Mesodermal cell (in vitro differentiated cells): Measurements from ENCODE around the gene TPST1.

ENCODE experiments used
- H3K27ac ChIP-seq: 2 replicates; pipeline ENCODE4 v1.7.0; 2013; ENCODE audit warnings: mild to moderate bottlenecking, low read depth, low read length, moderate library complexity; ENCODE audit not compliant: severe bottlenecking
- H3K36me3 ChIP-seq: 2 replicates; pipeline ENCODE4 v1.7.1; 2013; ENCODE audit warnings: mild to moderate bottlenecking, low read length, moderate library complexity; ENCODE audit not compliant: control insufficient read depth, insufficient read depth
- H3K4me1 ChIP-seq: one replicate; pipeline ENCODE4 v1.7.1; 2013; ENCODE audit warnings: mild to moderate bottlenecking, low read length; ENCODE audit not compliant: insufficient read depth, control insufficient read depth, poor library complexity, severe bottlenecking
- H3K4me3 ChIP-seq: 2 replicates; pipeline ENCODE4 v1.7.0; 2013; ENCODE audit warnings: low read length, control low read depth, mild to moderate bottlenecking; ENCODE audit not compliant: insufficient read depth, poor library complexity, severe bottlenecking; ENCODE audit errors: extremely low read depth
- H3K9me3 ChIP-seq: 2 replicates; pipeline ENCODE4 v1.7.1; 2013; ENCODE audit warnings: mild to moderate bottlenecking, low read length, moderate library complexity; ENCODE audit not compliant: control insufficient read depth
- WGBS, 2 experiments: methylation state at CpG; one replicate each; pipeline ENCODE4 v1.1.5; 2013; ENCODE audit warnings: missing lambda C conversion rate in 2 of 2; ENCODE audit not compliant: insufficient coverage in 2 of 2; 5-methylcytosine and 5-hydroxymethylcytosine counted together

Gene TPST1

DNA sequence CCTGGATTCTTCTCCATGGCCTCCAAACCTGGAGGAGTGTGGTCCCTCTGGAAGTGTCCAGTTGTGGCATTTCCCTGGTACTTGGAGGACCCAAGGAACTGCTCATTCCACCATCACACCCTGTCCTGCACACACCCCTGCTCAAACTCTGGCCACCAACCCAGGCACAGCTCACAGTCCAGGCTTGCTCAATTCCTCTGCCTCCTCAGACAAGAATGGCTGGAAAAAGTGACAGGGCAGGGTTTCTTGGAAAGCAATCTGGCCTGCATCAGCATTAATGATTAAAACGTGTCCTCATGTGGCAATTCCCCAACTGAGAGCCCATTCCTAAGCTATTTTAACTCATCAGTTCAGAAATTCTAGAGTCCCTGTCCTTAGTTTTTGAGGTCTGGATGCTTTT, 17.2 kb upstream of the TPST1 start:
- Histone ChIP-seq H3K9me3 (no peaks in the 10 kb centered on the region), H3K27ac (no peak overlapping the region), H3K36me3 (no peaks in the 10 kb centered on the region), H3K4me1 (no peaks in the 10 kb centered on the region), H3K4me3 (no peak overlapping the region)
- WGBS, 2 experiments: 70 to 100% methylated on average over 1 of the region's 1 CpG

DNA sequence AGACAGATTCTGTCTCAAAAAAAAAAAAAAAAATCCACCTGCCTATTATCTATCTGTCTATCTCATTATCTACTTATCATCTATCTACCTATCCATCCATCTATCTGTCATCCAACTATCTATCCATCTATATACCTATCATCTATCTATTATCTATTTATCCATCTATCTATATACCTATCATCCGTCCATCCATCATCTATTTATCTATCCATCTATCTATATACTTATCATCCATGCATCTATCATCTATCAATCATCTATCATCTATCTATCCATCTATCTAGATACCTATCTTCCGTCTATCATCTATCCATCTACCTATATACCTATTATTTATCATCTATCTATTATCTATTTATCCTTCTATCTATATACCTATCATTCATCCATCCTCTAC, 16.5 kb upstream of the TPST1 start:
- H3K36me3 ChIP-seq: no peaks in the 10 kb centered on the region
- H3K4me1 ChIP-seq: no peaks in the 10 kb centered on the region
- WGBS, 2 experiments: 87 to 88% methylated on average over 2 of the region's 2 CpGs
- H3K4me3 ChIP-seq: no peak overlapping the region
- H3K27ac ChIP-seq: no peak overlapping the region
- no peaks in the 10 kb centered on the region for H3K9me3 ChIP-seq

DNA sequence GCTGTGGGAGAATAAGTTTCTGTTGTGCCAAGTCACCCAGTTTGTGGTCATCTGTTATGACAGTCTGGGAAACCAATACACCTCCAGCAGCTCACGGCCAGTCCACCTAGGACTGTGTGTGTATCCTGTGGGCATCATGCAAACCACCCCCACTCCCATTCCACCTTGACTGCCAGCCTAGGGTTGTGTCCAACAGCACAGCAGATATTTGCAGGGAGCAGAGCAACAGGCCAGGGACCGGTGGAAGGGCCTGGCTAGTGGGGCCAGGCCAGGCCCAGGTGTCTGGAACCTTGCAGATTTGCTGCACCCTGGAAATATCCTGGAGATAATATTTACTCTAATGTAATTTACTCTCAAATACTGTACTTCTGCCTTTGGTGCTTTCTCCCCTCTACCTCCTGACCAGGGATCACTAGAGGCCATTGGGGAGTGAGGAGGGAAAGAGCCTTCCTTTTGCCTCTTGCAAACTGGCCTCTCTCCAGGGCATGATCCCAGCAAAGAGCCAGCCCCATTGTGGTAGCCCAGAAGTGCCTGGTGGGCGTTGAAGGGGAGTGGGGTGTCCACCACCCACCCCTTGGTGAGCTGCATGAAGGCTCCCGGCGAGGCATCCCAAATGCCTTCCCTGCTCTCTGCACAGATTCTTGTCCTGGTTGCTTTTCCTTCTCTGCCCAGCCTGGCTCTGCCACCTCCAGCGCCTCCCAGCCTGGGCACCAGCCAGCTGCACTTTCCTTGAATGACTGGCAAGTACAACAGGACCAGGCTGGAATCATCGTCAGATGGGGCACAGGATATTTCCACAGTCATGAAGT, 15.2 kb upstream of the TPST1 start:
- H3K36me3 ChIP-seq: no peaks in the 10 kb centered on the region

DNA sequence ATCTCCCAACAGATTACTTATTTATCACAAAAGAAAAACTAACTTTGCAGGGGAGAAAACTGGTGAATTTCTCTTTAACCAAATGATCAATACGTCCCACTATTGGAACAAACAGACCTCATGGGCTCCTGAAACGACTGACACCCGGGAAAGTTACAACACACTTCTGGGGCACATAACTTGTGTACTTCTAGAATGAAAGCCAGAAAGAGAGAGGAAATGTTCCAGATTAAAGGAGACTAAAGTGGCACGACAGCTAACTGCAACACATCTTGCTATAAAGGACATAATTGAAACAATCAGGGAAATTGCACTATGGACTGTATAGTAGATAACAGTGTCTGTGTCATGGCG, 14.7 kb upstream of the TPST1 start:
- Histone ChIP-seq H3K36me3 (no peaks in the 10 kb centered on the region), H3K4me3 (no peak overlapping the region), H3K9me3 (no peaks in the 10 kb centered on the region), H3K27ac (no peak overlapping the region), H3K4me1 (no peaks in the 10 kb centered on the region)
- WGBS, 2 experiments: 71 to 80% methylated on average over 1 to 4 of the region's 5 CpGs

More for the DNA sequence above, 15.2 kb upstream of the TPST1 start:
- Histone ChIP-seq H3K9me3 (no peaks in the 10 kb centered on the region), H3K4me1 (no peaks in the 10 kb centered on the region), H3K27ac (no peak overlapping the region), H3K4me3 (no peak overlapping the region)
- WGBS, 2 experiments: 93% methylated on average over 5 to 7 of the region's 7 CpGs

DNA sequence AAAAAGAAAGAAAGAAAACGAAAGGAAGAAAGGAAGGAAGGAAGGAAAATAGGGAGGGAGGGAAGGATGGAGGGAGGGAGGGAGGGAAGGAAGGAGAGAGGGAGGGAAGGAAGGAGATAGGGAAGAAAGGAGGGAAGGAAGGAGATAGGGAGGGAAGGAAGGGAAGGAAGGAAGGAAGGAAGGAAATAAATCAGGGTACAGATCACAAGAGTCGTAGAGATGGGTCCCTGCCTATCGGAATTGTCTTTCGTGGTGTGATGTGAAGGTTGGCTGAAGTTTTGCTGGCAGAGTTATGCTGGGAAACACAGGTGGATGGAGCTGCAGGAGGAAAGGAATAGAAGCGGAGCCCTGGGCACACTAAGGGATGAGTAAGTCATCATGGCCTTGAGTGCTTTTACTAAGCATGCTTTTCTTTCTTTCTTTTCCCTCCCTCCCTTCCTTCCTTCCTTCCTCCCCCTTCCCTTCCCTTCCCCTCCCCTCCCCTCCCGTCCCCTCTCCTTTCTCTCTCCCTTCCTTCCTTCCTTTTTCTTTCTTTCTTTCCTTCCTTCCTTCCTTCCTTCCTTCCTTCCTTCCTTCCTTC, 11.9 kb upstream of the TPST1 start:
- H3K27ac ChIP-seq: no peak overlapping the region
- no peaks in the 10 kb centered on the region for H3K36me3 ChIP-seq
- no peaks in the 10 kb centered on the region for H3K4me1 ChIP-seq
- 78 to 92% methylated on average over 4 to 5 of the region's 6 CpGs for WGBS, 2 experiments
- no peak overlapping the region for H3K4me3 ChIP-seq
- H3K9me3 ChIP-seq: no peaks in the 10 kb centered on the region

DNA sequence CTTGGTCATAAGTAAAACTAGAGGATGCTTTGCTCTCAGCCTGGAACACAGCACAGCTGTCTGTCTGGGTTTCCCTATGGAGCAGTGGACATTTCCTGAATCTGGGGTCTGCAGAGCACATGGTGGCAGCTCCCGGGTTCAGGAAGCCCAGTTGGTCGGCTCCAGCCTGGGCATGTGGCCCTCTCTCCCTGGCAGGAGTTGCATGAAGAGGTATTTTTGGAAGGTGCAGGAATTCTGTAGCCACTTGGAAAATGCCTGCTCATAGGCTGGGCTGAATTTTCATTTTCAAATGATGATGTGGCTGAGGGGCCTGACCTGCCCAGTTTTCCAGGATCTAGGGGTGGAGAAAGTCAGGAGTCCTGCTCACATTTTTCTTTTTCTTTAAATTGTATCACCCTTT, 6.7 kb upstream of the TPST1 start:
- Histone ChIP-seq H3K4me3 (no peak overlapping the region), H3K4me1 (no peaks in the 10 kb centered on the region), H3K9me3 (no peaks in the 10 kb centered on the region), H3K27ac (no peak overlapping the region), H3K36me3 (no peaks in the 10 kb centered on the region)
- WGBS, 2 experiments: 83 to 86% methylated on average over 1 to 2 of the region's 2 CpGs

DNA sequence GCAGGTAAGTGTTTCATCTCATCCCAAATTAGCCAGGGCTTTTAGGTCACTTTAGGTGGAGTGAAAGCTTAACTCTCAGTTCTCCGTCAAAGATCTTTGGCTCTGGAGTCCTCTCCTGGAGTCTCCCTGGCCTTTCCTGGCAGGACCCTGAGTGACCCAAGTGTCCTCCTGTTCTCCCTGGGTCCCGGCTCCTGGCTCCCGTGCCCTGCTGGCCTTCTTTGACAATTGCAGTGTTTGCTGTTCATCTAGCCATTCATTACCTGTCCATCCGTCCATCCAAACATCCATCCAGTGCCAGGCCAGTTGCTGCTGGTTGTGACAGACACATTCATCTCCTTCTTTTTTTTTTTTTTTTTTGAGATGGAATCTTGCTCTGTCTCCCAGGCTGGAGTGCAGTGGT, 6.2 kb upstream of the TPST1 start:
- no peak overlapping the region for H3K27ac ChIP-seq
- H3K9me3 ChIP-seq: no peaks in the 10 kb centered on the region
- 91 to 94% methylated on average over 4 of the region's 4 CpGs for WGBS, 2 experiments
- H3K4me1 ChIP-seq: no peaks in the 10 kb centered on the region
- H3K36me3 ChIP-seq: no peaks in the 10 kb centered on the region
- no peak overlapping the region for H3K4me3 ChIP-seq

DNA sequence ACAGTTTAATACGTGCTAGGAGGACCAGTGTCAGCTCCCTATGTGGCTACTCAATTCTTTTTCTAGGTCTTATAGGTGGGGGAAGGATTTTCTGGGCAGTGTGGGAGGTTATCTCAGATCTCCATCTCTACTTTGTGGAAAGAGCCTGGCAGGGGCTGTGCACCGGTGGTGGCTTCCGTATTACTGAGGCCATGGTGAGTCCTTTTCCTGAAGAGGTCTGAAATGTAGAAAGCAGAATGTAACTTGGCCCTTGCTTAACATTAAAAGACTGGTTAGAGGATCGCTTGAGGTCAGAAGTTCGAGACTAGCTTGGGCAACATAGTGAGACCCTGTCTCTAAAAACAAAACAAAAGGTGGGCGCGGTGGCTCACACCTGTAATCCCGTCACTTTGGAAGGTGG, 2.7 kb upstream of the TPST1 start:
- peaks cover 10% of the 10 kb centered on the region for H3K4me1 ChIP-seq
- 77 to 90% methylated on average over 6 to 8 of the region's 8 CpGs for WGBS, 2 experiments

DNA sequence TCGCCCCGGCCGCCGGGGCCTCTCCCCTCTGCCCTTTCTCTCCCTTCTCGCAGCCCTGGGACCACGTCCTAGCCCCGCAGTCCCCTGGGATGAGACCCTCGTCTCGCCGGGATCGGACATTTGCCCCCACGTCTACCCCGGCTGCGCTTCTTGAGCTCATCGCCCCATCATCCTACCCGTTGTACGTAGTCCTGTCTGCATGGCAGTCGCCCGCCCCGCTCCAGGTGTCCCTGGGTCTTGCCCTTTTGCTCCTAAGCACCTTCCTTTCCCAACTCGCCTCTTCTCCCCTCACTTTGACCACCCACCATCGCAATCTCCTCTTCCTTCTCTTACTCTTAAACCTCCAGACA, 582 bp downstream of the TPST1 start:
- peaks cover 15% of the 10 kb centered on the region for H3K36me3 ChIP-seq
- H3K27ac ChIP-seq: peak overlapping the region; percentile 74

More for the DNA sequence above, 2.7 kb upstream of the TPST1 start:
- Histone ChIP-seq H3K36me3 (no peaks in the 10 kb centered on the region), H3K9me3 (no peaks in the 10 kb centered on the region), H3K27ac (no peak overlapping the region), H3K4me3 (no peak overlapping the region)

DNA sequence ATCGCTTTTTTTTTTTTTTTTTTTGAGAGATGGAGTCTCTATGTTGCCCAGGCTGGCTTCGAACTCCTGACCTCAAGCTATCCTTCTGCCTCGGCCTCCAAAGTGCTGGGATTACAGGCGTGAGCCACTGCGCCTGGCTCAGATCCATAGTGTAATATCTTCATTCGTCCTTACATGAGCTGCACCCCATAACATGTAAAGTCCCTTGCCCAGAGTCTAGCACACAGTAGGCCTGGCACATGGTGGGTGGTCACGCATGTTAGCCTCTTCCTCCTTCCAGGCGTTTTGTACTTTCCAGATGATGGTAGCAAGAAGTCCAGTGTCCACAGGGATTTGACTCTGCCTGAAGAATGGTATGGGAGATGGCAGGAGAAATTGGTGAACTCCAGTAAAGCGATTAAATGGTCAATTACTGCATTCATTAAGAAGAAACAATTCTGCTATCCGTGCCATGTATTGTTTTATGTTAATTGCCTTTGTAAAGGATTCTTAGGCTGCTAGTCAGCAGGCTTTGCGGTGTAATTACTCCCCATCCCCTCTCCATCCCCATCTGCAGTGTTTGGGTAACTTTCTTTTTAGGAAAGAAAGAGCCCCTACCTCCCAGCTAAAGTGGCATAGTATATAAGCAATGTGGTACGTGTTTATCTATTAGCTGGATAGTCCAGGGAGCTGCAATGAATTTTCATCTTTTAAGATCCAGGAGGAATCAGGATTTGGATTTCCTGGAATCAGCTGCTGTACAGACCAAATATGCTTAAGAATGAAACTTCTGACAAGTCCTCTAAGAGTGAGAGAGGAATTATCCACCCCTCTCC, 1.2 kb downstream of the TPST1 start:
- WGBS, 2 experiments: 66 to 77% methylated on average over 4 to 8 of the region's 12 CpGs
- Histone ChIP-seq H3K4me1 (peaks cover 10% of the 10 kb centered on the region), H3K4me3 (peak overlapping the region; percentile 95), H3K9me3 (no peaks in the 10 kb centered on the region), H3K27ac (no peak overlapping the region), H3K36me3 (peaks cover 15% of the 10 kb centered on the region)

More for the DNA sequence above, 582 bp downstream of the TPST1 start:
- no peaks in the 10 kb centered on the region for H3K9me3 ChIP-seq
- H3K4me3 ChIP-seq: peak overlapping the region; percentile 95
- peaks cover 10% of the 10 kb centered on the region for H3K4me1 ChIP-seq
- 1 to 2% methylated on average over 18 of the region's 22 CpGs for WGBS, 2 experiments

DNA sequence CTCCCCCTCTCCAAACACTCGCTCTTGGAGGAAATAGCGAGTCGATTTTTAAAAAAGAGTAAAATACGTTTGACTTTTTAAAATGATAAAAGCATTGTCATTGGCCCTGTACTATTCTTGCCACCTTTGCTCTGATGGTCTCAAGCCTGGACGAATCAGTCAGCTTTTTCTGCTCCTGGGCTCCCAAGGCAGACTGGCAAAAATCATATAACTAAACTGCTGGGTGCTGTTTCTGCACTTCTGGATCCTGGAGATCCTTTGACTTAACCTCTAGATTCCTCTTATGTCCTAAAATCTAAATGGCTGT, 1.8 kb downstream of the TPST1 start:
- Histone ChIP-seq H3K4me3 (peak overlapping the region; percentile 95), H3K36me3 (peaks cover 18% of the 10 kb centered on the region), H3K9me3 (no peaks in the 10 kb centered on the region), H3K27ac (no peak overlapping the region), H3K4me1 (peaks cover 10% of the 10 kb centered on the region)
- 80 to 81% methylated on average over 4 to 5 of the region's 5 CpGs for WGBS, 2 experiments
